BJ (cell line): ENCODE data around the gene C19orf67. TPM values are rescaled to one million over a fixed set of nuclear protein-coding genes. Genes with fewer than 3 reads are reported as not detected.

Experiments used
- CTCF ChIA-PET: fragments of 350-600 bp; formaldehyde crosslinking; extraction: SDS; loops from one replicate; lab custom pipeline; 2021; ENCODE audit warnings: antibody characterized with exemption, inconsistent platforms; lab: Yijun Ruan, JAX
- POLR2A ChIA-PET: fragments of 300-600 bp; sonication (Branson Sonifier 250); formaldehyde crosslinking; extraction: SDS; loops from one replicate; lab custom pipeline; 2021; ENCODE audit warnings: antibody characterized with exemption; lab: Charles Lee
- DNase-seq: peaks from one replicate; pipeline ENCODE4 v3.0.0-alpha.2; 2011; ENCODE audit warnings: low read depth
- H3K27me3 ChIP-seq: 2 replicates; pipeline ENCODE4 v1.6.0; 2011; ENCODE audit warnings: low read length; ENCODE audit not compliant: control insufficient read depth, insufficient read depth
- H3K36me3 ChIP-seq: 2 replicates; pipeline ENCODE4 v1.5.1; 2011; ENCODE audit warnings: low read length; ENCODE audit not compliant: control insufficient read depth, insufficient read depth
- H3K4me3 ChIP-seq: 2 replicates; pipeline ENCODE4 v1.5.1; 2011; ENCODE audit warnings: low read depth, mild to moderate bottlenecking, control low read depth, low read length
- CTCF ChIP-seq: IDR thresholded peaks from 2 replicates; pipeline ENCODE4 v1.5.1; 2011; ENCODE audit warnings: low read depth, mild to moderate bottlenecking, control low read depth, inconsistent platforms, low read length, moderate library complexity; ENCODE audit not compliant: insufficient read depth
- polyA plus RNA-seq: library from polyadenylated mRNA; depleted of rRNA; stranded (reverse); fragments of >200 nt; gene quantifications from 2 replicates; pipeline ENCODE4 v1.2.3, GENCODE V29; 2011

C19orf67 gene
- polyA plus RNA-seq, 1 experiment: not detected

GRCh38 chr19:14062558-14062855, 23.1 kb downstream of the C19orf67 start:
- DNase-seq: no peak
- Histone ChIP-seq H3K36me3 (no peaks in the 10 kb centered on the region), H3K27me3 (peaks cover 8% of the 10 kb centered on the region; the same call in 1 of the 2 replicates), H3K4me3 (no peak overlapping the region)
- TF ChIP-seq CTCF: no peak
- ChIA-PET POLR2A (no interaction called here), CTCF (interaction anchor here (1.3 to 8.7 kb wide), 3 partner anchors 9 to 31 kb away, joined by 4 to 115 read pairs (median 5); partner anchors contain the start of genes IL27RA and MISP3)

- POLR2A ChIA-PET: no interaction called here
These were observed 23.6 kb downstream of the C19orf67 start, which contains the start of gene PALM3 for GRCh38 chr19:14061751-14062557. TSS of gene PALM3 (minus strand) at chr19:14062076. CDS start at chr19:14061980, 96 bp downstream.

GRCh38 chr19:14061081-14061749, 24.4 kb downstream of the C19orf67 start:
- H3K4me3 ChIP-seq: no peak overlapping the region
- no peak for TF ChIP-seq CTCF
- ChIA-PET POLR2A (no interaction called here), CTCF (interaction anchor here (0.9 to 8.7 kb wide), 8 partner anchors 9 to 180 kb away, joined by 3 to 115 read pairs (median 6); partner anchors contain the start of genes ASF1B and MISP3)
- DNase-seq: no peak
- no peaks in the 10 kb centered on the region for H3K36me3 ChIP-seq
- peaks cover 8% of the 10 kb centered on the region; the same call in 1 of the 2 replicates for H3K27me3 ChIP-seq

More at GRCh38 chr19:14061751-14062557, 23.6 kb downstream of the C19orf67 start, which contains the start of gene PALM3:
- no peak for TF ChIP-seq CTCF
- H3K27me3 ChIP-seq: peaks cover 8% of the 10 kb centered on the region; the same call in 1 of the 2 replicates
- no peak for DNase-seq
- no peaks in the 10 kb centered on the region for H3K36me3 ChIP-seq
- no peak within 1 kb of the TSS for H3K4me3 ChIP-seq
- CTCF ChIA-PET: interaction anchor here (1.3 to 8.7 kb wide), 5 partner anchors 9 to 53 kb away, joined by 4 to 115 read pairs (median 5); partner anchors contain the start of genes IL27RA and MISP3

- no peak for DNase-seq
- ChIA-PET CTCF (interaction anchor here (0.5 to 8.7 kb wide), 27 partner anchors 9 to 328 kb away, joined by 3 to 115 read pairs (median 4); partner anchors contain the start of genes ASF1B, IL27RA, MISP3 and RLN3), POLR2A (no interaction called here)
- Histone ChIP-seq H3K36me3 (no peaks in the 10 kb centered on the region), H3K27me3 (peaks cover 8% of the 10 kb centered on the region; the same call in 1 of the 2 replicates), H3K4me3 (no peak overlapping the region)
- no peak for TF ChIP-seq CTCF
These were observed 25.9 kb downstream of the C19orf67 start for GRCh38 chr19:14059652-14060155.
